Measurements from ENCODE around the gene GSTP1. TPM values are rescaled to one million over a fixed set of nuclear protein-coding genes. Genes with fewer than 3 reads are reported as not detected.
A peak's percentile ranks its signal among the peaks of the same experiment; 100 is the strongest.

The GSTP1 gene
- total RNA-seq, 2 donors from 2014 or later, result 67.8 to 79.7 TPM

- DNase-seq (peak; percentile 78 to 84 (median 83)), ATAC-seq (peak; percentile 67)
- H3K36me3 Mint-ChIP-seq (ENCODE audit: low read depth), result no peaks in the 10 kb centered on the region
- H3K27me3 Mint-ChIP-seq, result no peaks in the 10 kb centered on the region
- H3K4me1 Mint-ChIP-seq, result peaks cover 12% of the 10 kb centered on the region
- H3K27ac Mint-ChIP-seq, result peak within 1 kb of the TSS; percentile 89
- peak within 1 kb of the TSS; percentile 95 for H3K4me3 Mint-ChIP-seq
- no peaks in the 10 kb centered on the region for H3K9me3 ChIP-seq (ENCODE audit: control insufficient read depth, low read length, poor library complexity, severe bottlenecking)
These were observed 46.0 kb downstream of the GSTP1 start, which contains the start of gene NUDT8 for GRCh38 chr11:67629386-67630227. TSS of gene NUDT8 (minus strand) at chr11:67629937. CDS start at chr11:67629911, 26 bp downstream.

GRCh38 chr11:67630228-67630942 lies 46.8 kb downstream of the GSTP1 start:
- H3K4me1 Mint-ChIP-seq, result peaks cover 12% of the 10 kb centered on the region
- DNase-seq, result peak; percentile 84 to 96 (median 93)
- H3K9me3 ChIP-seq (ENCODE audit: control insufficient read depth, low read length, poor library complexity, severe bottlenecking), result no peaks in the 10 kb centered on the region
- peak overlapping the region; percentile 95 for H3K4me3 Mint-ChIP-seq
- H3K27ac Mint-ChIP-seq, result peak overlapping the region; percentile 89
- ATAC-seq, result peak; percentile 77
- no peaks in the 10 kb centered on the region for H3K27me3 Mint-ChIP-seq
- H3K36me3 Mint-ChIP-seq (ENCODE audit: low read depth), result no peaks in the 10 kb centered on the region

- peak overlapping the region; percentile 89 for H3K27ac Mint-ChIP-seq
- H3K36me3 Mint-ChIP-seq (ENCODE audit: low read depth), result no peaks in the 10 kb centered on the region
- DNase-seq, result no peak
- no peak for ATAC-seq
- H3K9me3 ChIP-seq (ENCODE audit: control insufficient read depth, low read length, poor library complexity, severe bottlenecking), result no peaks in the 10 kb centered on the region
- peak overlapping the region; percentile 95 for H3K4me3 Mint-ChIP-seq
- peaks cover 12% of the 10 kb centered on the region for H3K4me1 Mint-ChIP-seq
- H3K27me3 Mint-ChIP-seq, result no peaks in the 10 kb centered on the region
These were observed 47.3 kb downstream of the GSTP1 start for GRCh38 chr11:67630943-67631331.

- H3K27ac Mint-ChIP-seq, result peak overlapping the region; percentile 89
- ATAC-seq, result no peak
- DNase-seq, result no peak
- peaks cover 12% of the 10 kb centered on the region for H3K4me1 Mint-ChIP-seq
- peak overlapping the region; percentile 95 for H3K4me3 Mint-ChIP-seq
- no peaks in the 10 kb centered on the region for H3K9me3 ChIP-seq (ENCODE audit: control insufficient read depth, low read length, poor library complexity, severe bottlenecking)
- H3K27me3 Mint-ChIP-seq, result no peaks in the 10 kb centered on the region
- H3K36me3 Mint-ChIP-seq (ENCODE audit: low read depth), result no peaks in the 10 kb centered on the region
These were observed 47.8 kb downstream of the GSTP1 start for GRCh38 chr11:67631411-67631810.

- no peak for DNase-seq
- H3K36me3 Mint-ChIP-seq (ENCODE audit: low read depth), result no peaks in the 10 kb centered on the region
- H3K4me1 Mint-ChIP-seq, result peaks cover 10% of the 10 kb centered on the region
- H3K27me3 Mint-ChIP-seq, result no peaks in the 10 kb centered on the region
- H3K9me3 ChIP-seq (ENCODE audit: control insufficient read depth, low read length, poor library complexity, severe bottlenecking), result no peaks in the 10 kb centered on the region
- ATAC-seq, result no peak
- peak overlapping the region; percentile 89 for H3K27ac Mint-ChIP-seq
- peak overlapping the region; percentile 74 for H3K4me3 Mint-ChIP-seq
These were observed 48.2 kb downstream of the GSTP1 start for GRCh38 chr11:67631853-67632174.

- Mint-ChIP-seq H3K4me3 (peak overlapping the region; percentile 74), H3K27me3 (no peaks in the 10 kb centered on the region), H3K27ac (peak overlapping the region; percentile 89), H3K4me1 (peaks cover 10% of the 10 kb centered on the region), H3K36me3 (ENCODE audit: low read depth) (no peaks in the 10 kb centered on the region)
- DNase-seq (no peak), ATAC-seq (no peak)
- H3K9me3 ChIP-seq (ENCODE audit: control insufficient read depth, low read length, poor library complexity, severe bottlenecking), result no peaks in the 10 kb centered on the region
These were observed 48.8 kb downstream of the GSTP1 start for GRCh38 chr11:67632175-67632981.

- no peaks in the 10 kb centered on the region for H3K9me3 ChIP-seq (ENCODE audit: control insufficient read depth, low read length, poor library complexity, severe bottlenecking)
- no peak for DNase-seq
- Mint-ChIP-seq H3K4me3 (no peak overlapping the region), H3K27ac (no peak overlapping the region), H3K4me1 (peaks cover 10% of the 10 kb centered on the region), H3K27me3 (peaks cover under 1% of the 10 kb centered on the region), H3K36me3 (ENCODE audit: low read depth) (no peaks in the 10 kb centered on the region)
- no peak for ATAC-seq
These were observed 49.6 kb downstream of the GSTP1 start for GRCh38 chr11:67632982-67633755.

- no peak for DNase-seq
These were observed 50.2 kb downstream of the GSTP1 start for GRCh38 chr11:67633758-67634365.

GRCh38 chr11:67634366-67635230 lies 51.0 kb downstream of the GSTP1 start:
- H3K4me1 Mint-ChIP-seq, result peaks cover 13% of the 10 kb centered on the region
- DNase-seq, result no peak

More at GRCh38 chr11:67633758-67634365, 50.2 kb downstream of the GSTP1 start:
- H3K9me3 ChIP-seq (ENCODE audit: control insufficient read depth, low read length, poor library complexity, severe bottlenecking), result no peaks in the 10 kb centered on the region
- no peak for ATAC-seq
- peaks cover 5% of the 10 kb centered on the region for H3K27me3 Mint-ChIP-seq
- H3K36me3 Mint-ChIP-seq (ENCODE audit: low read depth), result no peaks in the 10 kb centered on the region
- H3K27ac Mint-ChIP-seq, result no peak overlapping the region
- peaks cover 13% of the 10 kb centered on the region for H3K4me1 Mint-ChIP-seq
- H3K4me3 Mint-ChIP-seq, result no peak overlapping the region

GRCh38 chr11:67635231-67635521 lies 51.6 kb downstream of the GSTP1 start:
- ATAC-seq, result no peak
- H3K9me3 ChIP-seq (ENCODE audit: control insufficient read depth, low read length, poor library complexity, severe bottlenecking), result no peaks in the 10 kb centered on the region
- Mint-ChIP-seq H3K4me1 (peaks cover 15% of the 10 kb centered on the region), H3K27me3 (peaks cover 5% of the 10 kb centered on the region), H3K27ac (no peak overlapping the region), H3K36me3 (ENCODE audit: low read depth) (no peaks in the 10 kb centered on the region), H3K4me3 (no peak overlapping the region)
- DNase-seq, result no peak

More at GRCh38 chr11:67634366-67635230, 51.0 kb downstream of the GSTP1 start:
- Mint-ChIP-seq H3K27ac (no peak overlapping the region), H3K27me3 (peaks cover 5% of the 10 kb centered on the region), H3K4me3 (no peak overlapping the region), H3K36me3 (ENCODE audit: low read depth) (no peaks in the 10 kb centered on the region)
- no peak for ATAC-seq
- no peaks in the 10 kb centered on the region for H3K9me3 ChIP-seq (ENCODE audit: control insufficient read depth, low read length, poor library complexity, severe bottlenecking)
